ENCODE results near the gene GPATCH3.
"Not testable (repeated sequence)": the region's sequence is repeated elsewhere in the genome, so short reads cannot be mapped to it uniquely, and the experiment has no call there.

The GPATCH3 gene

DNA sequence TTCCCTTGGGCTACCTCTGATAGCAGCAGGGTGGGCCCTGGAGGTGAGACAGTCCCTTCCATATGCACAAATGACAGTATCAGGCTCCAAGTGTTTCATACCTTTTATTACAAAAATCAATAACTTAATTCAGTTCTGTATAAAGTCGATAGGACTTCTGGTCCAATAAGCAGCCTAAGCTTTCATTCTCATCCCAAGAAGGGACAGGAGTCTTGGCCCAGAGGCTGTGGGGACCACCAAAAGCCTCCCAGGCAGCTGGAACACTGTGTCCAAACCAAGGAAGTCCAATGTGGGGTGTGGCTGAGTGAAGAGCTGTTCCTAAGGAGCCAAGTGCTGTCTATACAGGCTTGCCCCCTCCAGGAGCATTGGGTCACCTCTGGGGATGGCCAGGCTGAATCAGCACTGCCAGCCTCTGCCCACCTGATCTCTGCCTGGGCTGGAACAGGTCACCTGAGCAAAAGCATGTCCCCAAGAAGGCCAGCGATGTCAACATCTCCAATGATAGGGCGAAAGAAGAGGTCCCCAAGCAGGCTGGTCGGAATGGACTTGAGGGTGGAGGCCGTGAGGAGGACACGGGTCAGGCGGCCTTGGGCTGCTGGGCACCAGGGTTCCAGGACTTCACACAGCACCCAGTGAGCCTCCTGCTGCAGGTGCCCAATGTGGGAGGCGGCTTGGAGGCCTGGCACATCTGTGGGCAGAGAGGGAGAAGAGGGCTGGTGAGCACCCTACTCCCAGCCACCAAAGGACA is 11.3 kb upstream of the GPATCH3 start:
- DNase-seq = no peak

DNA sequence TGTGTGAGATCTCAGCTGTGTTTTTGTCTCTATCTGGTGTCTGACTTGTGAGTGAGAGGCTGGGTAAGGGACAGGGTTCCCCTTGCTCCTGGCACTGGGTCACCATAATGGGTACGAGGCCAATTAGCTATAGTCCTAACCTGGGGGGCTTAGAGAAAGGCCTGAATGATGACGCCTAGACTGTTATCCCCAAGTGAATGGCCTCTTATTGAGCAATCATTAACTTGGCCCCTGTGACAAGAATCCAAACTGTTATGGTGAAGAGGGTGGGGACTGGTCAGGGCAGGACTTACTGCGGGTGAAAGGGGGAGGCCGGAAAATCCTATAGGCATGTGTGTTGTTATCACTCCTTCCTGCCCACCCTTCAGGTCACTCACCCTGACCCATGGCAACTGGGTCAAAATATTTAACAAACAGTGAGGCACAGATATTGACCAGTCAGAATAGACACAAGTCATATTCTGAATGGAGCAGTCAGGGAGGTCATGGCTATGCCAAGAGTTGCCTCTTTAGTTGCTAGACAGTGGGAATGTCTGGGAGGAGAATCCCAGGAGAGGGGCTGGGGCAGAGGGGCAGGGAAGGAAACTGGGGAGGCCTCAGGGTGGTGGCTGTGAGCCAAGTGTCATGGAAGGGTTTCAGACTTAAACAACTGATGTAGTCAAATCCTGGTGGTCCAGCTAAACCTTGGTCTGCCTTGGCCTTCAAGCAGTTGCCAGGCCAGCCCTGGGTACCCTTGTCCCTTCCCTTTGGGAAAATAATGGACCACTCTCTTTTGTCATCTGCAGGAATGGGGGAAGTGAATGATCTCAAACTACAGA is 10.3 kb upstream of the GPATCH3 start:
- DNase-seq = no peak

DNA sequence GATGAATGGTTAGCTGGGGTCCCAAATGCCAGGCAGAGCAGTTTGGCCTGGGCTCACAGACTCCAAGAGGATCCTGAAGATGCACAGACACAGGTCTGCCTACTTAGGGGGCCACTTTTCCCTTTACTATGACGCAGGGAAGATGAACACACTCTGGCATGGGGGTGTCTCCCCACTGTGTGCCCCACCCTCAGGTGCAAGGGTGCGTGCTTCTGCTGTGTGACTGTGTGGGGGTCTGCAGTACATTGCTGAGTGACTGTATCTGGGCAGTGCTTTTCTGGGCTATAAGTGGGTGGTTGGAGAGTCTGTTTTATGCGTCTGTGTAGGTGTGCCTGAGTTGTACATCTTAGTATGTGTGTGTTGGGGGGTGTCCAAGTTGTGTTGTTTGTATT is 9.7 kb upstream of the GPATCH3 start:
- DNase-seq = no peak

GRCh38 chr1:26907071-26907917 is 7.0 kb upstream of the GPATCH3 start:
- peak; percentile 90 for DNase-seq

GRCh38 chr1:26900815-26901511 is 696 bp upstream of the GPATCH3 start:
- DNase-seq = no peak

DNA sequence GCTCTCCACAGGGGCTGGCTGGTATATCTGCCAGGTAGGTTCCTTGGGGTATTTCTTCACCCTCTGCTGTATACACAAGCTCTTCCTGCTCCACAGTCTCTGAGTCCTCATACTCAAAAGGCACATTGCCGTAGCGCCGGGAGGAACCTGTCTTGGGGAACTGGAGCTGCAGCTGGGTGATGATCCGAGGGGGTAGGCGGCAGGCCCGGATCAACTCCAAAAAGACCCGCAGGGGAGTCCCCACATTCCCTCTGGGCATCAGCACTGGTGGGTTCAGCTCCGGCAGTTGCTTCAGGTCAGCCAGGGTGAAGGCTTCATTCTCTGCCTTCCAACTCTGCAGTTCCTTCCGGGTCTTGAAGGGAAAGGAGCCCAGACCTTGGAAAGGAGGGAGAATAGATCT is 2.9 kb downstream of the GPATCH3 start:
- no peak for DNase-seq

- DNase-seq = no peak
Measured at GRCh38 chr1:26894263-26894662, 6.0 kb downstream of the GPATCH3 start.

DNA sequence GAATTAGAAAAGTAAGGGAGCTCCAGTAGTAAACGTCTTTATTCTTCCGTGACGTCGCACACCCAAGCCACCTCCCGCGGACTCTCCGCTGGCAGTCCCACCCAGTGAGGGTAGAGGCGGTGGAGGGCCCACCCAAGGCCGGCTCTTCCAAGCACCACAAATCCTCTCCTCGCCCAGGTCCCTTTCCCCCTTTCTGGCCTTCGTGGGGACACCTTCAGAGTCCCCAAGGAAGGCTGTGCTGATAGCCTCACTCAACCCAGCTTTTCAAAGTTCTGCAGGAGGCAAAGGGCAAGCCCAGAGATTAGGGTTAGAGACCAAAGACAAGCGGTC is 9.8 kb downstream of the GPATCH3 start:
- DNase-seq = no peak

DNA sequence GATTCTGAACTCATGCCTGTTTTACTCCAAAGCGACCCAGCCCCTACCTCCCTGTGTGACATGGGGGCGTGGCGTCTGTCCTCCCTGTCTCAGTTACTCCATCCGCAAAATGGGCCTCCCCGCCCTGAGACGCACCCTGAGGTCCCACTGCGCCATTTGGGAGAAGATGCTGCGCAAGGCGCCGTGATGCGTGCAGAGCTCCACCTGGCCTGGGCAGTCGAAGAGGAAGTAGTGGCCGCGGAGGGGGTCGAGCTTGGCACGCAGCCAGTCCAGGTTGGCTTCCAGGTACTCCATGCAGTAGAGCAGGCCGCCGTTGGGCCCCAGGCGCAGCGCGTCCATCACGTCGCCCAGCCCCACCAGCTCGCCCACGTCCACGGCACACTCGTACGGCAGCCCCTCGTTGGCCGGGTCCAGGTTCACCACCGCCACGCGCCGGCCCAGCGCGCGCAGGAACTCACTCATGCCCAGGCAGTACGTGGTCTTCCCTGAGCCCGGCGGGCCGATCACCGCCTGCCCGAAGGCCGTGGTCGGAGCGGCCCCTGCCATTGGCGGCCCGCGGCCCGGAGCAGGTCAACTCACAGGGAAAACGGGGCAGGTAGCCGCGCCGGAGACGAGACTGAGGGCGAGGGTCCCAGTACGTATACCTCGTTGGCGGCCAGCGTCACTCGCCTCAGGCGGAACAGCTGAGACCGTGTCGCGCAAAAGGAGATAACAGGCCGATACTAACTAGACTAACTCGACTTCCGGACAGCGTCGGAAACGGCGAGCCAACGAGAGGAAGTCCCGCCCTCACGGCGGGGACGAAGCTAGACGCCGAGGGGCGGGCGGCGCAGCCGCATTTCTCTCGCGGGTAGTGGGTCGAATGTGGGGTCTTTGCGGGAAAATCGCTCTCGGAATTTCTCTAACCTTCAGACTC is 10.5 kb downstream of the GPATCH3 start, which contains the start of gene GPN2:
Gene GPN2 (minus strand): TSS at position 733 of the 916 bp plus-strand sequence. CDS start 187 bp downstream, at position 546.
- no peak for DNase-seq

GRCh38 chr1:26888231-26888630 is 12.0 kb downstream of the GPATCH3 start:
- no peak for DNase-seq

GRCh38 chr1:26887125-26887524 is 13.1 kb downstream of the GPATCH3 start:
- peak; percentile 34 for DNase-seq

GRCh38 chr1:26882696-26883463 is 17.4 kb downstream of the GPATCH3 start:
- no peak for DNase-seq

- not testable (repeated sequence) for DNase-seq
Measured at GRCh38 chr1:26881611-26882010, 18.7 kb downstream of the GPATCH3 start.

GRCh38 chr1:26879793-26880192 is 20.5 kb downstream of the GPATCH3 start:
- no peak for DNase-seq

- no peak for DNase-seq
Measured at GRCh38 chr1:26877326-26877725, 22.9 kb downstream of the GPATCH3 start.

DNA sequence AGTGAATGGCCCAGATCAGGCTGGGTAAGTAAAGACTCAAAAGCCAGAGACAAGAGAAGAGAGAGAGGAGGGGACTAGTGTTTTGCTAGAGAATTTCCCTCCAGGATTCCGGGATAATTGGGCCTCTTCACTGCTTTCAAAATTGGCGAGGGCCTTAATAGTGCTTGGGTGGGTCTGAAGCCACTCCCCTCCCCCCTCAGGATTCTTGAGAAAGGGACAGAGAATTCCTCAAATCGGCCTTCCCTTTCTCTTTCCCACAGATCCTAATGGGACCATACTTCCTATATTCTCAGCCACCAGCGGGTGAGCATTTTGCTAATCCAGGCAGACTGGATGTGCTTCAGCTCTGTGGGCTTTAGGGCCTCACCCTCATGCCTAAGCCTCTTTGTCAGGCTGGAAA is 25.4 kb downstream of the GPATCH3 start:
- no peak for DNase-seq

DNA sequence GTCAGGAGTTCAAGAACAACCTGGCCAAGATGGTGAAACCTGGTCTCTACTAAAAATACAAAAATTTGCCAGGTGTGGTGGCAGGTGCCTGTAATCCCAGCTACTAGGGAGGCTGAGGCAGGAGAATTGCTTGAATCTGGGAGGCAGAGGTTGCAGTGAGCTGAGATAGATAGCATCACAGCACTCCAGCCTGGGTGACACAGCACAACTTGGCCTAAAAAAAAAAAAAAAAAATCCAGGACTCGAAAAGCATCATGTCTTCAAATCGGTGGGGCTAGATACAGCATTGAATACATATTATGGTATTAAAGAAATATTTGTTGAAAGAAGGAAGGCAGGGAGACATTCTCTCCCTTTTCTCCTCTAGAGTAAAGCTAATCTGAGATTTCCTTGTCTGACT is 27.2 kb downstream of the GPATCH3 start:
- DNase-seq = not testable (repeated sequence)

GRCh38 chr1:26864610-26865480 is 35.4 kb downstream of the GPATCH3 start:
- DNase-seq = peak; percentile 98

GRCh38 chr1:26863685-26864077 is 36.6 kb downstream of the GPATCH3 start:
- DNase-seq = no peak

All from kidney glomerular epithelial cell (primary cell).